Daoy (cell line): ENCODE measurements around the gene NFIA. TPM values are rescaled to one million over a fixed set of nuclear protein-coding genes. Genes with fewer than 3 reads are reported as not detected.
"Not testable (repeated sequence)": the region's sequence is repeated elsewhere in the genome, so short reads cannot be mapped to it uniquely, and the experiment has no call there.

Experiments
- DNase-seq: peaks from one replicate; pipeline ENCODE4 v3.0.0-alpha.2; 2015; ENCODE audit warnings: low read depth
- total RNA-seq: library from RNA; depleted of rRNA; stranded (reverse); fragments of >200 nt; shearing (Covaris generic); gene quantifications from 2 replicates; pipeline ENCODE4 v1.2.3, GENCODE V29; 2014

NFIA gene
- total RNA-seq, 1 experiment from 2014 or later, result 5.0 TPM

DNA sequence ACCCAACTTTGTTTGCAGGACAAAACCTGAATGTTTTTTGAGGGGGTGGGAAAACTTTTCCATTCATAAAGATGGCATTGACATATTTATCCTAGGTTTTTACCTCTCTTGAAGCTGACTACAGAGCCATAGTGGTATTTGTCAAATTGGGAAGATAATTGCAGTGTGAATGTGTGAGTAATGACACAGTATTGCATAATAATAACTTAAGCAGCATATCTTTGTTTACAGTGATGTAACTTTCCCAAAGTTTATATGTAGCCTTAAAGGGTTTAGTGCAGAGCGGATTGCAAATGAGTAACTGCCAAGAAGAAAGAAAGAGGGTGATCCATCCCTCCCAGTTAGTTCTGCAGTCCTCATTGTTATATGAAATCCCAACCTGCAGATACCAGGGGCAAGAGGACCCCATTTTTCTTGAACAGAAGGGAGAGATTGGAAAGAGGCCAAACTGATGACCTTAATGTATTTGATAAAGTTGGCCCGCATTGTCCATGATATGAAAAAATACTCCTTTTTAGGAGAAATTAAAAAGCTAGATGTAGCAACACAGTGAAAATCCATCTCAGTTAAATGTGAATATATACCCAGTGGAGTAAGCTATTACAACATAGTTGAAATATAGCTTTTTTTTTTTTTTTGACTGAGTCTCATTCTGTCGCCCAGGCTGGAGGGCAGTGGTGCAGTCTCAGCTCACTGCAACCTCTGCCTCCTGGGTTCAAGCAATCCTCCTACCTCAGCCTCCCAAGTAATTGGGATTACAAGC lies 23.7 kb upstream of the NFIA start:
- no peak for DNase-seq

DNA sequence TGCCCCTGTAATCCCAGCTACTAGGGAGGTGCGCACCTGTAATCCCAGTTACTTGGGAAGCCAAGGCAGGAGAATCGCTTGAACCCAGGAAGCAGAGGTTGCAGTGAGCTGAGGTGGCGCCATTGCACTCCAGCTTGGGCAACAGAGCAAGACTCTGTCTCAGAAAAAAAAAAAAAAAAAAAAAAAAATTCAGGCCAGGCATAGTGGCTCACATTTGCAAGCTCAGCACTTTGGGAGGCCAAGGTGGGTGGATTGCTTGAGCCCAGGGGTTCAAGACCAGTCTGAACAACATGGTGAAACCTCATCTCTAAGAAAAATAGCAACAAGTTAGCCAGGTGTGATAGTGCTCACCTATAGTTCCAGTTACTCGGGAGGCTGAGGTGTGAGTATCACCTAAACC lies 20.8 kb upstream of the NFIA start:
- DNase-seq, result not testable (repeated sequence)

DNA sequence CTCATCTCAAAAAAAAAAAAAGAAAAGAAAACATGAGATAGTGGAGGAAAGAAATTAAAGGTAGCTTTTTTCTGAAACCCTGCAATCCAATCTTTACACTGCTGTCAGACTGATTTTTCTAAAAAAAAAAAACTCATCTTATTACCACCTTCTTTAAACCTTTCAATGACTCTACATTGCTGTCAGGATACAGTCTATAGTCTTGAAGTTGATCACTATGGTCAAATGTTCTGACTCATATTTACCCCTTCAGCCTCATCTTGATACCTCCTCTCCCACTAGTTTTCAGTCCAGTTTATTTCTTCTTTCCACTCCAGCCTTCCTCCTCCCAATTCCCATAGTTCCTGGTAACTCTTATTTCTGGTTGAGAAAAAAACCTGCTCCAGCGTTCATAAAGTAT lies 17.7 kb upstream of the NFIA start:
- no peak for DNase-seq

DNA sequence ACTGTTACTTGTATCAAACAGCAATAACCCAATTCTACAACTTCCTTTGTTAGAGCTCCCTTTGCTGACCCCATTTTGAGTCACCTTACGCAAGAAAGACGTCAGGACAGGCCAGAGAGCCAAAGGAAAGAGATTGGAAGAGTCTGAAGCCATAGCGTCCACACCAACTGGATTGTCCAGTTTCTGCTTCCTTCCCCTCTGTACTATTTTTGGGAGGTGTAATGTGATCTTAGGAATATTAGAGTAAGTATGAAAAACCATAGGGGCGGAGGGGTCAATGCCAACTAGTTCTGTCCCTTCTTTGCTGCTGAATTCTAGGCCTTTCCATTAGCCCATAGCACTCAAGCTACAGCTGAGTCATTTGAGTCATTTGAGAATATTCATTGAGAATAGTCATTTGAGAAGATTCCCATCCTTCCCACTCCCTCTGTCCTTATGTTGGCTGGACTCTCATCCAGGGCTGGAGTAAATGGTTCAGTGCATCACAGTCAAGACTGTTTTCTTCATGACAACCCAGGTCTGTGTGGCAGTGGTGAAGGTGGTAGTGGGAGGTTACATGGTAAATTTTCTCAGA lies 14.8 kb upstream of the NFIA start:
- no peak for DNase-seq

DNA sequence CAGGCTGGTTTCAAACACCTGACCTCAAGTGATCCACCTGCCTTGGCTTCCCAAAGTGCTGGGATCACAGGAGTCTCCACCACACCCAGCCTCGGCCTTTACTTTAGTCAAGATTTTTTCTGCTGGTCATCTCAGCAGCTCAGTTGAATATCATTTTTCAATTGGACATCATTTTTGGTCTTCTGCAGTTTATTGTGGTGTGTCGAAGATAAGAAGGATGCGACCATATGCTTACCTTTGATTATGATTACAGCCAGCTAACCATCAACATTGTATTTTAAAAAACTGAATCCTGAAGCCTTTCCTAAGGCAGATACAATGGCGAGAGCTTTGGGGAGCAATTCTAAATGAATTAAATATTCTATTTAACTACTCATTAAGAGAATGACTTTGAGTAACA lies 12.3 kb upstream of the NFIA start:
- no peak for DNase-seq

DNA sequence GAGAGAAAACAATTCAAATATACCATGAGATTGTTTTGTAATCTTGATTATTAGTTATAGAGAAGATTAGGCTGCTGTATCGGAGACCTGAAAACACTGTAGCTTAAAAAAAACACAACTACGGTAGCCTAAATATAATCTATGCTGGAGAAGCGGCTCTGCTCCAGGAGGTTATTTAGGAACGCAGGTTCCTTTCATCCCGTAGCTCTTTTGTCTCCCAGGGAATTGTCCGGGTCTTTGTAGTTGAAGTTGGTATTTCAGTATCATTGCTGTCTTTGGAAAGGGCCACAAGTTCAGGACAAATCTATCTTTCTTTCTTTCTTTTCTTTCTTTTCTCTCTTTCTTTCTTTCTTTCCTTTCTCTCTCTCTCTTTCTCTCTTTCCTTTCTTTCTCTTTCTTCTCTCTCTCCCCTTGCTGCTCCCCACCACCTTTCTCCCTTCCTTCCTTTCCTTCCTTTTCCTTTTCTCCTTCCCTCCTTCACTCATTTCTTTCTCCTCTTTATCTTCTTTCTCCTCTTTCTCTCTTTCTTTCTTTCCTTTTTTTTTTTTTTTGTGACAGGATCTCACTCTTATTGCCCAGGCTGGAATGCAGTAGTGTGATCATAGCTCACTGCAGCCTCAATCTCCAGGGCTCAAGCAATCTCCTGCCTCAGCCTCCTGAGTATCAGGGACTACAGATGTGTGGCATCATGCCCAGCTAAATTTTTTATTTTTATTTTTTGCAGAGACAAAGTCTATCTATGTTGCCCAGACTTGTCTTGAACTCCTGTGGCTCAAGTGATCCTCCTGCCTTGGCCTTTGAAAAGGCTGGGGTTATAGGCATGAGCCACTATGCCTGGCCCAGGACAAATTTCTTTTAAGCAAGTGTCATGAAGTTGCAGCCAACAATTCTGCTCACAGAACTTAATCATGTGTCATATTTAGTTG lies 10.9 kb upstream of the NFIA start:
- no peak for DNase-seq

DNA sequence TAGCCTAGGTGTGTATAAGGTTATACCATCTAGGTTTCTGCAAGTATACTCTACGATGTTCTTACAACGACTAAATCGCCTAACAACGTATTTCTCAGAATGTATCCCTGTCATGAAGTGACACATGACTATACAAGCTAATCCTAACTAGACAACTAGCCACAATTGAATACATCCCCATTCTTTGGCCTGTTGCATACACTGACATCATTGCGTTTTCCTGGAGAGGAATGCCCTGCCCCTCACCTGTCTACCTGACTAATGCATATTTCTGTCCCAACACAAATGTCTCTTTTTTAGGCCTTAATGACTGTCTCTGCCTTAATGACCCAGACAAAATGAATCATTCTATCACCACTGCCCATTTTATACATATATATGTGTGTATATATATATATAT lies 8.5 kb upstream of the NFIA start:
- DNase-seq, result no peak

DNA sequence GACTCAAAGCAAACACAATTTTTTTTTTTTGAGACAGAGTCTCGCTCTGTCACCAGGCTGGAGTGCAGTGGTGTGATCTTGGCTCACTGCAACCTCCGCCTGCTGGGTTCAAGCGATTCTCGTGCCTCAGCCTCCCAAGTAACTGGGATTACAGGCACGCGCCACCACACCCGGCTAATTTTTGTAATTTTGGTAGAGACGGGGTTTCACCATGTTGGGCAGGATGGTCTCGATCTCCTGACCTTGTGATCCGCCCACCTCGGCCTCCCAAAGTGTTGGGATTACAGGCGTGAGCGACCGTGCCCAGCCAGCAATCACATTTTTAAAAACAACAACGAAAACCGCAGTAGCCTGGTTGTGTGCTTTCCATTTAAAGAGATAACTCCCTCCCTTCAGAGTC lies 6.5 kb upstream of the NFIA start:
- not testable (repeated sequence) for DNase-seq

DNA sequence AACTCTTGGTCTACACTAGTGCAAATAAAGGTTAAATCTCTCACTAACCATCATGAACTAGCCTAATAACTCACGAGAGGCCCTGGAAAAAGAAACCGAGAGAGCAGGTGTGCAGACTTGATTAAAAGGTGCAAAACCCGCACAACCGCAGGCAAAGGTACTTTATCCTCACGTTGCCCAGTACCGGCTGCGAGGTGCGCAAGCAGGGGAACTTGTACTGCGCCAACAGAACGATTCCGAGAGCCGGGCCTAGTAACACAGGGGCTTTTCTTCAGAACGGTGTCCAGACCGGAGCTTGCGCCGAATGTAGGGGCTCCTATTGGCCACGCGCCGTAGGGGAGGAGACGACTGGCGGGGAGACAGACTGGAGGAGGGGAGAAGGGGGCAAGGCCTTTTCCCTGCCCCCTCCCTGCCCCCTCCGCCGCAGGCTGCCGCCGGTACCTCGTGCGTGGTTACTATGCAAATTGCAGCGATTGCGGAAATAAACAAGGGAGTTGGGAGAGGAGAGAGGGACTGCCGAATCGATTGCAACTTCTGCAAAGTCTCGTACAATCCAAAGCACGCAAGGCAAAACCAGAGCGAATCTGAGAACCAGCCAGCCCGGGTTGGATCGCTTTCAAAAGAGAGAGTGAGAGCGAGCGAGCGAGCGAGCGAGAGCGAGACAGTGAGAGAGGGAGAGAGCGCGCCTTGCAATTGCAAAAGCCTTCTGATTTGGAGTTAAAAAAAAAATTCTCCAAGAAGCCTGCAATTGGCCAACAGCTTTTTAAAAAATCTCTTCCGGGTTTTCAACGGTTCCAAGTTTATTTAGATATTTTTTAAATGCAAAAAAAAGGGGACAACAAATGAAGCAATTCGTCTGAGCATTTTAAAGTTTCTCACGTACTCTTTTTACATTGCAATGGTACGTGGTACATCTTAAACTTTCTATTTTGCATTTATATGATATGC lies 5.4 kb upstream of the NFIA start:
- DNase-seq, result peak; percentile 94

DNA sequence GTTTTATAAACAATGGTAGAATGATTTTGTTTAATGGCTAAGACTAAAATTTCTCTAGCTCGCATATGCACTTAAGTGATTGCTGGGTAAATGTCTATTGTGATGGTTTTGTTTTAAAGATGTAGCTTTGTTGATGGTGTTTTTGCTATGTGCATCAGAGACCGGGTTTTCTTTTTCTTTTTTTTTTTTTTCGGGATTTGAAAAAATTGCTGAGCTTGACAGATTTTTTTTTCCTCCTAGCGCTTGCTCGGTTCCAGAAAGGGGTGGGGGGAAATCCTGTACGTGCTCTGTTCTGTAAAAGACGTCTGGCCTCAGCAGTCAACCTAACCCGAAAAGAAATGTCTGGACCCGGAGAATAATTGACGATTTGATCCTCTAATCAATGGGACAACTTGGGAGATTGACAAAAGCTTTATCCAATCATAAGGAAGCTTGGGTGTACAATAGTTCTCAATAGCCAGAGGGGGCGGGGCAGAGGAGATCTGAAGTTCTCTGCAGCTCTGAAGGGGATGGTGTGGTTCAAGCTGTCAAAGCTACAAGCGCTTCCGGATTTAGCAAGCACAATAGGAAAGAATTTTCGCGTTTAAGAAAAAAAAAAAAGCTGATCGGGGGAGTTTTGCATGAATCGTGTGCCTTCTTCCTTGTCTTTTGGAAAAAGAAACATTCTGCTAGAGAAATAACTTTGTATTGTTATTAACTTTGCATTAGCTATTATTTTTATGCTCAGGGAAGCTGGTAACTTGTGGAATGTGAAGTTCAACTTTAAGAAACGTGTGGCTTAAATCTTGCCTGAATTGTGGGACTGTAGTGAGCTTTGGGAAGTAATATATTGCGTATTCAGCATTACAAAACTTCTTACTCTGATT lies 4.5 kb upstream of the NFIA start:
- peak; percentile 97 for DNase-seq

DNA sequence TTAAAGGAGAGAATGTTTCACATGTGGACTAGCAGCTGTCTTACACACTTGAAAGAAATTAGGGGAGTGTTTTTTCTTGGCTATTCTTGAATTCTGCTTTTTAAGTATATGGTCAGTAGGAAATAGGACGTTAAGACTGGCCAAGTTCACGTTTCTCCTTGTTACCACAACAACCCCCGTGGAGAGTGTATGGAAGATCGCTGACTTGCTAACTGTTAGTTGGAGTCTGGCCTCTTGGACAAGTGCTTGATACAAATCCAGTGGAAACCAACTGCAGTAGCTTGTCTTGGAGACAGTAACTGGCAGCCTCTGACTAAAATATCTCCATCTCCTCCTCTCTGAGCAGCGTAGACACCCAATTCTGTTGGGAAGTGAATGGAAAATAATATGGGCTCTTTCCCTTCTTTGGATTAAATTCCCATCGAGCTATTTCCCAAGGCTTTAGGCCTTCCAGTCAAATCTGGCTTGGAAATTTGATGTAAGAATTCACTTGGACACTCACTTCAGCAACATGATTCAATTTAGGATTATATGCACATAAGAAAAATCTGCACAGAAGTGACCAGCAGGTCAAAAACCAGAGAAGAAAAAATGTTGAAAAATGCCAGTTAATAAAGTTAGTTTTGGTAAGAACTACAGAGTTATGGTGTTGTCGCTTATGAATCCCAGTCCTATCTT lies 3.6 kb upstream of the NFIA start:
- no peak for DNase-seq

DNA sequence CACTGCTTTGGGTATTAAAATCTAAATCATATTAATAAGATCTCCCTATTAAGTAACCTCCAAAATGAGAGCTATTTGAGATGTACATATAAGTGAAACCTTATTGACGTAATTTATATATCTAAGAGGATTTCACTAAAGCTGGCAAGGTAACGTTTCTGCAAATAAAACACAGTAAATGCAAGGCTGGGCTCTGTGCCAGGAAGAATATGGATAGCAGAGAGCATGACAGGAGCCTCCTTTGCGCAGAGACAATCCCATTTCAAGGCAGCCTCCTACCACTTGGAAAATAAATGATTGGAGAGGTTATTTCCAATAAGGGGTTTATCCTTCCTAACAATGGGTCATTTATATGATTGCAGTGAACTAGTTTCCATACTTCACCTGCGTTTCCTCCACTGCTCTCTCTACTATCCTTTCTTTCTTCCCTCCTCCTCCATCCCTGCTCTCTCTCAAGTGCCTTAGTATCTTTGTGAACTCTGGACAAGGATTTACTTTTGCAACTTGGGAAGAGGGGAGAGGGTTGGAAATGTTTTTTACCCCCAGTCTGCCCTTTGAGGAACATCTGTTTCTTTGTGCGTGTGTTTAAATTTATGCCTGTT lies 3.0 kb upstream of the NFIA start:
- DNase-seq, result no peak

DNA sequence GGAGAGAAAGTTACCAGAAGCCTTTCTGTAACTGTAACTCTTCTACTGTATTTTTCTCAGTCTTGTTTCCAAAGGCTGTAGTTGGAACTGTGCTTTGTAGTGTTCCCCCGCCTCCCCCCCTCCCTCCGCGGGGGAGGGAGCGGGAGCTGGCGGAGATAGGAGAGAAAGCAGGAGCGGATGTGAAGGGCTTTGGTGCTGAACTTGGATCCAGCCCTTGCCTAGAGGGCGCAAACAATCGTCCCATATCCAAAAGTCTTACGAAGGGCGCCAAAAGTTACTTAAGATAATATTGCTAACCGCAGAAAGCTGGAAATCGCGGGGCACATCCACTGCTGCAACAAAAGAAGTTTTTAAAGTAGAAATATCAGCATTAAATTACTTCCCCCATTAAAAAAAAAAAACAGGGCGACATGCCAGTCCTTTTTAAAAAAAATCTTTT lies 2.4 kb upstream of the NFIA start:
- peak; percentile 80 for DNase-seq

DNA sequence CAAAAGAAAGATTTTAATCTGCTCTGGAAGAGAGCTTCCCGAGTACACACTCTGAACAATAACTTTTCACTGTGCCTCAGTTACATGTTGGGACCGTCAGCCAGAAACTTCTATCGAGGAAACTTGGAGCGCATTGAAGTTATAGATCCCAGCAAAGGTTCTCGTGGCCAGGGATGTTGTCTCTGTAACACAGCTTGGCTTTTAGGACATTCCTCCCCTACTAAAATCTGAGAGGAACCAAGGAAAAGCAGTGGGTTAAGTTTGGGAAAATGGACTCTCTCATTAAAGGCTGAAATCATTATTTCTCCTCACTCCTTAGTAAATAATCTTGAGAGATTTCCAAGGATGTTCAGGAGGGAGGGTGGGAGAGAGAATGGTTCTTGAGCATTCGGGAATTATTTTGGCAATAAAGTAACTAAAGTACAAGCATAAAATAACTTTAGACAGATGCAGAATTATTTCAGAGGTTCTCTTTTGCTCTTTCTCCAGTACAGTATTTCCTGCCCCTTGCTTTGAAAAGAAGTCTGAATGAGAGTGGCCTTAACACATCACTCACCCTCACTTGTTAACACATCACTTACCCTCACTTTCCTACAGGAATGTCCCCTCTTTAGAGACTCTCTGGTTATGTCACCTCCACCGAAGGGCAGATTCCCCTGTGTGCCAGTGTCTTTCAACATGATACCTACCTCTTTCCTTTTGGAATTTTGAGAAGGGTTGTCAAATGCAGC lies 1.8 kb upstream of the NFIA start:
- DNase-seq, result no peak

DNA sequence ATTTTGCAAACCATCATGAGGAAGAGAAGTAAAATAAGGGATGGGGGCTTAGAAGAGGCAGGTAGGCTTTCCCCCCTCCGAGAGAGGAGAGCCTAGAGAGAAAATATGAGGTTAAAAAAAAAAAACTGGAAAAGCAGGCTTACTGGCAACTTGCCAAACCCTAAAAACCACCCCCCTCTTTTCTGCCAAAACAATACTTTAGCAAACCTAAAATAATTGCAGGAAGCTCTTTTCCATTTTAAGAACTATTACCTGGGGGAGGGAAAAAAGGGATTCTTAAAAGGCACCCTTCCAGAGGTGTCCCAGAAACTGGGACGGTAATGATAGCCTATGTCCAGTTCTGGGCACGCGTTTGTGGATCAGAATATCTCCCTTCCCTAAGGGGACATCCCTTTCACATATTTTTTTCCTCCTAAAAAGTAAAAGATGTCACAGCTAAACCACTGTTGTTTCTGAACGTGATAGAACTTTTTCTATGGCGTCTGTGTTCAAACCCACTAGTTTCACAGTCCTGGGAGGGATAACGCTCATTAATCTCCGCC lies 1.1 kb upstream of the NFIA start:
- no peak for DNase-seq

DNA sequence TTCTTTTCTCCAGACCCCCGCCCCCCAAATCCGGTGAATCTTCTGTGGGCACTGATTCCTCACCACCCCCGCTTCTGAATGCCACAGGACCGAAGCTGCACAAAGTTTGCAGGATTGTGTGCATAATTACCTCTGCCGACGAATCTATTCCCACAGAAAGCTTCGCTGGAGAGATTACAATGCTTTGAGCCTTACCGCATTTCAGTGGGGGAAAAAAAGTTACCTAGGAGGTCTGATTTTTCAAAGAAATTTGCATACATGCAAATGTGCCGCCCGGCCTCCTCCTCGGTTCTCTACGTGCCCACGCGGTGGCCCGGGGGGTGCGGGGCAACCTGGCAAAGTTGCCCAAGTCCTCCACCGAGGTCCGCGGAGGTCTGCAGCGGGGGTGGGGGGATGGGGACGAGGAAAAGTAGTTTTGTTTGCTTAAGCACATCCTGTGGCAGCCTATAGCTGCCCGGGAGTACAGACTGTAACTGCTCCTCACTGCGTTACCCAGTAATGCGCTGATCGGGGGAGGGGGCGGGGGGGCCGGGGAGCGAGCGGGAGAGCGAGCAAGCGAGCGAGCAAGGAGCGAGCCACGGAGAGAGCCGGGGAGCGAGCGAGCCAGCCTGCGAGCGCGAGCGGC lies 563 bp upstream of the NFIA start:
- DNase-seq, result peak; percentile 52

DNA sequence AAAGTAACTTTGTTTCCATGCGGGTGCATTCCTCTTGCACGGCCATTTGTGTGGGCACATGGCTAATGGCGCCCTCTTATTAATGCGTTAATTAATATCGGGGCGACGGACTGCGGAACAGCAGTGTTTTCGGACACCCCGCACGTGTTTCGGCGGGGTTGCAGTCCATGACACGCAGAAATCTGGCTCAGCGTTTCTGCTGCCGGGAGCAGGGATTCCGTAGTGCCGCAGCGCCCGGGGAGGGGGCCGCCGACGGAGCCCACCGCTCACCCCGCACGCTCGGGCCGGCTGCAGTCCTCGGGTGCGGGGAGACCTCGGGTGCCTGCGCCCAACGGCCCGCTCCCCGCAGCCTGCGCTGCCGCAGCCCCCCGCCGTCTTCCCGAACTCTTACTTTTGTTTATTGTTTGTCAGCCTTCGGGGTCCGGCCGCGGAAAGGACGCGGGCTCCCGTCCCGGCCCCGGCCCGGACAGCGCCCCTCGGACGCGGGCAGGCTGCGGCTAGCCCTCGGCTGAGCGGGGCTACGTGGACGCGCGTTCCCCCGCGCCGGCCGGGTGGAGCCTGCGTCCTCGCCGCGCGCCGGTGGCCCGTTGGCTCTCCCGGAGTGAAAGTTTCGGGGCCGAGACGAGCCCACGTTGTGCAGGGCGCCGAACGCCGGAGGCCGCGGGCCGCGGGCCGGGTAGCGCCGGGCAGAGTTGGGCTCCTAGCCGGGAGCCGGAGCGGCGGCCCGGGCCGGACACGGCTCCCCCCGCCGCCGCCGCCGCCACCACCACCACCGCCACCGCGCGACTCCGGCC lies 849 bp downstream of the NFIA start:
- DNase-seq, result peak; percentile 37
